ENCODE data around the gene ZNF681.
"Not testable (repeated sequence)": the region's sequence is repeated elsewhere in the genome, so short reads cannot be mapped to it uniquely, and the experiment has no call there.

Gene ZNF681

DNA sequence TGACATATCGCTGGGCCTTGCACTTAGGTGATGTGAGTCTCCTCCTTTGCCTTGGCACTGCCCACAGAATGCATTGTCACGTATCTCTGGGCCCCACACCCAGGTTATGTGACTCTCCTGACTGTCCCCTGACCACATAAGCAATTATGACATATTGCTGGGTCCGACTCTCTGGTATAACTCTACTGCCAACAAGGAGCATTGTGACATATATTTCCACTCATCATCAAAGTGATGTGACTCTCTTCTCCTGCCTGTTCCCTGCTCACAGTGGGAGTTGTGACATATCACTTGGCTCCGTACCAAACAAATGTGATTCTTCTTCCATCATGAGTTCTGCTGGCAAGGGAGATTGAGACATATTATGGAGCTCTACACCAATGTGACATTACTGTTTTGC lies 15.4 kb upstream of the ZNF681 start:
- DNase-seq (ENCODE audit: low read depth): no peak

DNA sequence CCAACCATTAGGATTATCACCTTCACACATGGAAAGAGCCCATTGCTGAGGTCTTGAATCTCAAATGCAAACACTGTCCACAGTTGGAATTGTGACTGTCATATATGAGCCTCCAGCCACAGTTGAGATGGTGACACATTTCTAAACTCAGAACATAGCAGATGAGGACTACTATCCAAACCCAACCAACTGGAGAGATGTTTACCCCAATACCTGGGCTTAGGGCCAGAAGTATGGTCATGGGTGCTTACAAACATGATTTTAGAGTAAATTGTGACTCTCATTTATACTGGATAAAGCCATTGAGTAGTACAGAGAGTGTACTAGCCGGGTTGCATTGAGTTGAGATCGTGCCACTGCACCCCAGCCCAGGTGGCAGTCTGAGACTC lies 14.0 kb upstream of the ZNF681 start:
- DNase-seq (ENCODE audit: low read depth): no peak

DNA sequence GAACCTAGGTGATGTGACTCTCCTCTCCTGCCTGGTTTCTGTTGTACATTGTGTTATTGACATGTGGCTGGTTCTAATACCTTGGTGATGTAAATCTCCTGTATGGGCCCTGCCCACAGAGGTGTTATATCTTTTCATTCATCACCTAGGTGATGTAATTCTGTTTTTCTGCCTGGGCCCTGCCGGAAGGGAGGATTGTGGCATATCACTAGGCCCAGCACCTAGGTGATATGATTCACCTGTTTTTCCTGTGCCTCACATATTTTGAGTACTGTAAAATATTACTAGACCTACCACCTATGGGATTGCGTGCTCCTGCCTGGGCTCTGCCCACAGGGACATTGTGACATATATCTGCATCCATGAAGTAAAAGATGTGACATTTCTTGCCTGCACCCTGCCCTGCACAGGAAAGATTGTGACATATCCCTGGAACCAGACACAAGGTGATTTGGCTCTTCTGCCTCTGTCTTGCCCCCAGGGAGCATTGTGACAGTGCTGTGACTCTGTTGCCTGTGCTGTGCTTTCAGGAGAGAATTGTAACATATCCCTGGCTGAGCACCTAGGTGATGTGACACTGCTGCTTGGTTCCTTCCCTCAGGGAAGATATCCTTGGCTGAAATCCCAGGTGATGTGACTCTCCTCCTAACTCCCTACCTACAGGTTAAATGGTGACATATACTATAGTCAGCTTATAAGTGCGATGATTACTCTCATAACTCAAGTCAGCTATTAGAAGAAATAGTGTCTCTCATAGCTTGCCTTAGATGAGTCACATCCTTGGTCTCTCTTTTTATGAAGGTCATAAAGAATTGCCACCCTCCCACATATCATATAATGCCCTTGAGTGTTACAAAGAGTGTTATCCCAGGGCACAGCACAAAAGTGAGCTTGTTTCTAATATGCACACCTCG lies 13.3 kb upstream of the ZNF681 start:
- DNase-seq (ENCODE audit: low read depth): no peak

- no peak for DNase-seq (ENCODE audit: low read depth)
Measured at GRCh38 chr19:23771316-23771715, 12.6 kb upstream of the ZNF681 start.

GRCh38 chr19:23770672-23771250 lies 12.1 kb upstream of the ZNF681 start:
- no peak for DNase-seq (ENCODE audit: low read depth)

GRCh38 chr19:23769691-23770468 lies 11.2 kb upstream of the ZNF681 start:
- no peak for DNase-seq (ENCODE audit: low read depth)

- no peak for DNase-seq (ENCODE audit: low read depth)
Measured at GRCh38 chr19:23766951-23767350, 8.3 kb upstream of the ZNF681 start.

- no peak for DNase-seq (ENCODE audit: low read depth)
Measured at GRCh38 chr19:23764781-23765180, 6.1 kb upstream of the ZNF681 start.

DNA sequence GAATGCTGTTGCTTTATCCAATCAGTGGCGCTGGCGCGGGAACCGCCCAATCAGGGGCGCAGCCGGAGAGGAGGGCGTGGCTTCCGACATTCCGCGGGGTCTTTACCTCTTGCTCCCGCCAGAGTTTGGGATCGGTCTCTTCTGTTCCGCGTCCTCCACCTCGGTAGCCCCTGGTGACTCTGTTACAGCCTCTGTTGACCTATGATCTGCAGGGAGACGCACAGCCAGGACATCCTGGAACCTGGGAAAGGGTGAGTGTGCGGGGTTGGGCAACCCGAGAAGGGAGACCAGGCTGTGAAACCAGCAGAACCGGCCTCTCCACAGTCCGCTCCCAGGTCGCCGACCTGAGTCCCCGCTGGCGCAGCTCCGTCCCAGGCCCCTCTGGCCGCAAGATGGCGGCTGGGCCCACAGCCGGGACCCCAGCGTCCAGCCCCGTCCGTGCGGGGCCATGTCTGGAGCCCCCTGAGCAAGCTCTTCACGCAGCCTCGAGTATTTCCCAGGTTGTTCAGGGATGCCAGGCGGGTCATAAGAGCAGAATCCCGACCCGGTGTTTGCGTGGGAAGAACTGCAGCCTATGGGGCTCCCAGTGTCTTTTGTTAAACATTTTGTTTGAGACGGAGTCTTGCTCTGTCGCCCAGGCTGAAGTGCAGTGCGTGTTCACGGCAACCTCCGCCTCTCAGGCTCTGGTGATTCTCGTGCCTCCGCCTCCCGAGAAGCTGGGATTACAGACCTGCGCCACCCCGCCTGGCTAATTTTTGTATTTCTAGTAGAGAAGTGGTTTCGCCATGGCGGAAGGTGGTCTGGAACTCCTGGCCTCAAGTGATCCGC lies 4.4 kb upstream of the ZNF681 start:
- peak; percentile 72 for DNase-seq (ENCODE audit: low read depth)

GRCh38 chr19:23762548-23762883 lies 3.8 kb upstream of the ZNF681 start:
- DNase-seq (ENCODE audit: low read depth): no peak

GRCh38 chr19:23760326-23760725 lies 1.6 kb upstream of the ZNF681 start:
- not testable (repeated sequence) for DNase-seq (ENCODE audit: low read depth)

DNA sequence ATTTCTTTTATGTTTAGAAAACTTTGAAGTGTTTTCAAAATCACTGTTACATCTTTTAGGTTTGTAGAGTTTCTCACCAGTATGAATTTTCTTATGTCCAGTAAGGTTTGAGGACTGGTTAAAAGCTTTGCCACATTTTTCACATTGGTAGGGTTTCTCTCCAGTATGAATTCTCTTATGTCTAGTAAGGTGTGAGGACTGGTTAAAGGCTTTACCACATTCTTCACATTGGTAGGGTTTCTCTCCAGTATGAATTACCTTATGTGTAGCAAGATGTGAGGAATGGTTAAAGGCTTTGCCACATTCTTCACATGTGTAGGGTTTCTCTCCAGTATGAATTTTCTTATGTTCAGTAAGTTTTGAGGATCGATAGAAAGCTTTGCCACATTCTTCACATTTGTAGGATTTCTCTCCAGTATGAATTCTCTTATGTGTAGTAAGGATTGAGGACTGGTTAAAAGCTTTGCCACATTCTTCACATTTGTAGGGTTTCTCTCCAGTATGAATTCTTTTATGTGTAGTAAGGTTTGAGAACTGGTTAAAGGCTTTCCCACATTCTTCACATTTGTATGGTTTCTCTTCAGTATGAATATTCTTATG lies 15.0 kb downstream of the ZNF681 start:
- DNase-seq (ENCODE audit: low read depth): not testable (repeated sequence)

DNA sequence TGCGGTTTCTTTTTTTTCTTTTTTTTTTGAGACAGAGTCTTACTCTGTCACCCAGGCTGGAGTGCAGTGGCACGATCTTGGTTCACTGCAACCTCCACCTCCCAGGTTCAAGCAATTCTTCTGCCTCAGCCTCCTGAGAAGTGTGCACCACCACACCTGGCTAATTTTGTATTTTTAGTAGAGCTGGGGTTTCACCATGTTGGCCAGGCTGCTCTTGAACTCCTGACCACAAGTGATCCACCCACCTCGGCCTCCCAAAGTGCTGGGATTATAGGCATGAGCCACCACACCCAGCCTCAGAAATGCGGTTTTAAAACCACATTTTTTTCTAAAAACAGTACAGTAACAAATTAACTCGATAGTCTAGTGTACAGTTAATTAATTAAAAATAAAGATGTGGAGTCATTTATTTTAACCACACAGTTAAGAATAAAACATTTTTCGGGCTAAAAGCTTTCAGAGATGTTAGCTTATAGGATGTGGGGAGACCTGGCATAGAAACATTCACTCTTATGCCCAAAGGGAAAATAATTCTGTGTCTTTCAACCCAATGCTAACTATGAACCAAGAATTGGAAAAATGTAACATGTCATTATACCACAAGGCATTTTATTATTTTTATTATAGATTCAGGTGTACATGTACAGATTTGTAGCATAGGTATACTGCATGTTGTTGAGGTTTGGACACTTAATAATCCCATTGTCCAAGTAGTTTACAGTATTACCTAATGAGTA lies 27.8 kb downstream of the ZNF681 start:
- DNase-seq (ENCODE audit: low read depth): not testable (repeated sequence)

DNA sequence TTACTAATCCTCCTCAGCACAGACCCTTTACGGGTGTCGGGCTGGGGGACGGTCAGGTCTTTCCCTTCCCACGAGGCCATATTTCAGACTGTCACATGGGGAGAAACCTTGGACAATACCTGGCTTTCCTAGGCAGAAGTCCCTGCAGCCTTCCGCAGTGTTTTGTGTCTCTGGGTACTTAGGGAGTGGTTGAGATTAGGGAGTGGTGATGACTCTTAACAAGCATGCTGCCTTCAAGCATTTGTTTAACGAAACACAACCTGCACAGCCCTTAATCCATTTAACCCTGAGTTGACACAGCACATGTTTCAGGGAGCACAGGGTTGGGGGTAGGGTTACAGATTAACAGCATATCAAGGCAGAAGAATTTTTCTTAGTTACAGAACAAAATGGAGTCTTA lies 34.5 kb downstream of the ZNF681 start:
- DNase-seq (ENCODE audit: low read depth): not testable (repeated sequence)

GRCh38 chr19:23718802-23719201 lies 39.9 kb downstream of the ZNF681 start:
- DNase-seq (ENCODE audit: low read depth): no peak

DNA sequence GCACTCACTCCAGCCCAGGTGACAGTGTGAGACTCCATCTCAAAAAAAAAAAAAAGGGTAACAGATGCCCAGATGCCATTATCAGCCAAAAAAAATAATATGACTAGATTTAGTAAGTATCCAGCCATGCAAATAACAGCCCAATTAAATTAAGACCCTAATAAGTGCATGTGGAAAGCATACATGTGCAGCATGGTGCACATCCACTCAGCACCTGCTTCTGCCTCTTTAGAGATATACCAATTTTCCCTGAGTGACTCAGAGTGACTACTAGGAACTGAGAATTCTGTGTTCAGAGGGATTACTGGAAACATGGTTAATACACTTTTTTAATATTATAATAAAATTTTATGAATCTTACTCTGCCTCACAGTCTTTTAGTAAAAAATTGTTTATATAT lies 41.9 kb downstream of the ZNF681 start:
- no peak for DNase-seq (ENCODE audit: low read depth)

DNA sequence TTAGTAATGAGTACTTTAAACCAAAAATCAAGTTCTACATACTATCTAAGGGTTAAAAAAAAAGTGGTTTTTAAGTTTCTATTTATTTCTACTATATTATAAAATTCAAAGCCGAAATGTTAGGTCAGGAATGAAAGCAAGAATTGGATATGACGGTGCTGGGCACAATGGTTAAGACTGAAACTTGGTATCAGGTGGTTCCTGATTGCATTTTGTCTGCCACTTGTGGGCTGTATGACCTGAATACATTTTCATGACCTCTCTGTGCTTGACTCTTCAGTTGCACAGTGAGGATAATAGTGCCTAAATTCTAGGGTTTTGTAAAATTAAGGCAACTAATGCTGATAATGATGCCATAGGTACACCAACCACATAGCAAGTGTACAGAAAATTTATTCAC lies 49.3 kb downstream of the ZNF681 start:
- DNase-seq (ENCODE audit: low read depth): no peak

- DNase-seq (ENCODE audit: low read depth): no peak
Measured at GRCh38 chr19:23706657-23707056, 52.0 kb downstream of the ZNF681 start.

GRCh38 chr19:23699521-23699860 lies 59.2 kb downstream of the ZNF681 start:
- no peak for DNase-seq (ENCODE audit: low read depth)

- DNase-seq (ENCODE audit: low read depth): no peak
Measured at GRCh38 chr19:23698711-23699520, 59.8 kb downstream of the ZNF681 start.

All from stimulated activated CD4-positive, alpha-beta T cell treated with anti-CD3 and anti-CD28 coated beads, Interleukin-2, amount 100 ng/mL, for 4 hours (primary cell).